Stimulated activated memory B cell treated with anti-CD40 and anti-IgM and Interleukin-4, amounts not matched to agents 10 μg/mL and 1 μg/mL and 100 μg/mL, for 72 hours (primary cell): ENCODE results near the gene EMD.

ENCODE experiments used
- ATAC-seq: fragments of 150-1000 bp; cut with Tn5 transposase; 2 replicates; pipeline ENCODE4 v1.10.0; 2021
- H3K27ac Mint-ChIP-seq: one replicate; pipeline ENCODE4 v1.8.0; 2022; ENCODE audit warnings: mild to moderate bottlenecking, mixed read lengths
- H3K27me3 Mint-ChIP-seq: one replicate; pipeline ENCODE4 v1.8.0; 2022; ENCODE audit warnings: mixed read lengths
- H3K36me3 Mint-ChIP-seq: one replicate; pipeline ENCODE4 v1.8.0; 2022; ENCODE audit warnings: mixed read lengths
- H3K4me1 Mint-ChIP-seq: one replicate; pipeline ENCODE4 v1.8.0; 2022; ENCODE audit warnings: mixed read lengths
- H3K4me3 Mint-ChIP-seq: one replicate; pipeline ENCODE4 v1.8.0; 2022; ENCODE audit warnings: mild to moderate bottlenecking, moderate library complexity, mixed read lengths
- H3K9me3 Mint-ChIP-seq: one replicate; pipeline ENCODE4 v1.8.0; 2022; ENCODE audit warnings: mixed read lengths

EMD gene

GRCh38 chrX:154430916-154431315 is 51.8 kb downstream of the EMD start:
- Mint-ChIP-seq H3K4me1 (peaks cover 25% of the 10 kb centered on the region), H3K4me3 (no peak overlapping the region), H3K27ac (peak overlapping the region; percentile 84), H3K27me3 (no peaks in the 10 kb centered on the region), H3K36me3 (peaks cover 20% of the 10 kb centered on the region), H3K9me3 (no peaks in the 10 kb centered on the region)
- no peak for ATAC-seq
